Measurements from ENCODE around the gene KLHL21. TPM values are rescaled to one million over a fixed set of nuclear protein-coding genes. Genes with fewer than 3 reads are reported as not detected.

KLHL21 gene
- total and polyA plus RNA-seq, 10 of the 15 experiments (the other 5 are each of a cell fraction or from before 2014, with no cell fraction given), result 0.76 to 12.2 (median 5.2) TPM

GRCh38 chr1:6624710-6625583 lies 22.3 kb upstream of the KLHL21 start, which contains the start of gene THAP3 (continued):
- TF ChIP-seq ZNF24 (IDR thresholded peaks at IDR 0.05) (0 out of 2 replicates have a peak, but pooled peaks have one; percentile 24), SUZ12 (IDR thresholded peaks at IDR 0.05; ENCODE audit: unreplicated experiment) (no peak), CEBPB (IDR thresholded peaks at IDR 0.05; ENCODE audit: borderline replicate concordance in 1 of 2, low read depth in 2 of 2, low read length in 2 of 2) (no peak), NFYB (IDR thresholded peaks at IDR 0.05; ENCODE audit: insufficient read depth, low read depth, low read length) (peak; percentile 37; the same call in 1 of the 2 replicates), HDGF (IDR thresholded peaks at IDR 0.05) (peak; percentile 75), ZNF217 (IDR thresholded peaks at IDR 0.05) (0 out of 2 replicates have a peak, but pooled peaks have one; percentile 19), HCFC1 (IDR thresholded peaks at IDR 0.05; ENCODE audit: low read length) (peak; percentile 58; the same call in 1 of the 2 replicates), IRF5 (IDR thresholded peaks at IDR 0.05; ENCODE audit: borderline replicate concordance) (no peak), WRNIP1 (IDR thresholded peaks at IDR 0.05; ENCODE audit: borderline replicate concordance, low read depth, low read length) (no peak), BMI1 (IDR thresholded peaks at IDR 0.05; ENCODE audit: borderline replicate concordance) (no peak), RB1 (IDR thresholded peaks at IDR 0.05; ENCODE audit: borderline replicate concordance) (peak; percentile 79; the same call in 1 of the 2 replicates), LARP7 (IDR thresholded peaks at IDR 0.05) (peak; percentile 93), KLF5 (IDR thresholded peaks at IDR 0.05; ENCODE audit: partially characterized antibody) (peak; percentile 60), ZNF622 (IDR thresholded peaks at IDR 0.05) (no peak; the same call in 1 of the 2 replicates), CUX1 (IDR thresholded peaks at IDR 0.05; ENCODE audit: insufficient replicate concordance, low read depth, low read length) (no peak), SMARCA5 (IDR thresholded peaks at IDR 0.05) (peak; percentile 67; the same call in 1 of the 2 replicates), ZBTB33 (IDR thresholded peaks at IDR 0.05) (no peak), HDAC2 (IDR thresholded peaks at IDR 0.05) (no peak), HSF1 (IDR thresholded peaks at IDR 0.05; ENCODE audit: low read depth, low read length) (no peak)

Measured in GM12878 (cell line).